Nephron (organoid): ENCODE data around the gene COL4A3.

Source experiments
- H3K27ac Mint-ChIP-seq, 3 experiments: 2 replicates each; pipeline ENCODE4 v1.8.0; 2020; ENCODE audit warnings: mixed read lengths in 3 of 3, mild to moderate bottlenecking in 2 of 3, moderate library complexity in 1 of 3
- H3K27me3 Mint-ChIP-seq: 2 replicates; pipeline ENCODE4 v1.8.0; 2021; ENCODE audit warnings: low read depth, mild to moderate bottlenecking, moderate library complexity, mixed read lengths
- H3K36me3 Mint-ChIP-seq: 2 replicates; pipeline ENCODE4 v1.8.0; 2020; ENCODE audit warnings: low read depth, mixed read lengths
- H3K4me1 Mint-ChIP-seq: 2 replicates; pipeline ENCODE4 v1.8.0; 2020; ENCODE audit warnings: mixed read lengths
- H3K4me3 Mint-ChIP-seq, 3 experiments: 2 replicates each; pipeline ENCODE4 v1.8.0; 2020; ENCODE audit warnings: mild to moderate bottlenecking in 3 of 3, mixed read lengths in 3 of 3, moderate library complexity in 2 of 3
- H3K9me3 Mint-ChIP-seq: 2 replicates; pipeline ENCODE4 v1.8.0; 2020; ENCODE audit warnings: mixed read lengths
- TF ChIP-seq, protein P1 (sequence below), 3 experiments: fragments of 200-600 bp; sonication (generic); IDR thresholded peaks; one replicate each; pipeline ENCODE4 v1.5.0; 2021; ENCODE audit warnings: antibody characterized with exemption in 3 of 3; ENCODE audit not compliant: unreplicated experiment in 3 of 3

The COL4A3 gene

DNA sequence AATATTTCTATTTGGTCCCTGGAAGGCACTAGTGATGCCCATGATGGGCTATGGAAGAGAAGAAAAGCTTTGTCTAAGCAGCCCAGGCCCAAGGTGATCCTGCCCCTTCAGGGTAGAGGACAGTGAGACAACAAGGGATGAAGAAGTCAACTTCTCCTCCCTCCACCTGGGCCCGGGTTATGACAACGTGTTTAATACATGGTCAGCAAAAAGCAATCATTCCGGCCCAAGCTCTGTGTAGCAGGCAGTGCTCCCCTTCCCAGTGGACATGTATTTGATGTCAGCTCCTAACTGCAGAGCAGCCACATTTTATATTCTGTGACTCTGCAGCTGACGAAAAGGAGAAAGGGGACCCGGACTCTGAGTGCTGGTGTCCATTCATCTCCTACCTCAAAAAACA is 93.4 kb downstream of the COL4A3 start:
- TF ChIP-seq, protein P1, sequence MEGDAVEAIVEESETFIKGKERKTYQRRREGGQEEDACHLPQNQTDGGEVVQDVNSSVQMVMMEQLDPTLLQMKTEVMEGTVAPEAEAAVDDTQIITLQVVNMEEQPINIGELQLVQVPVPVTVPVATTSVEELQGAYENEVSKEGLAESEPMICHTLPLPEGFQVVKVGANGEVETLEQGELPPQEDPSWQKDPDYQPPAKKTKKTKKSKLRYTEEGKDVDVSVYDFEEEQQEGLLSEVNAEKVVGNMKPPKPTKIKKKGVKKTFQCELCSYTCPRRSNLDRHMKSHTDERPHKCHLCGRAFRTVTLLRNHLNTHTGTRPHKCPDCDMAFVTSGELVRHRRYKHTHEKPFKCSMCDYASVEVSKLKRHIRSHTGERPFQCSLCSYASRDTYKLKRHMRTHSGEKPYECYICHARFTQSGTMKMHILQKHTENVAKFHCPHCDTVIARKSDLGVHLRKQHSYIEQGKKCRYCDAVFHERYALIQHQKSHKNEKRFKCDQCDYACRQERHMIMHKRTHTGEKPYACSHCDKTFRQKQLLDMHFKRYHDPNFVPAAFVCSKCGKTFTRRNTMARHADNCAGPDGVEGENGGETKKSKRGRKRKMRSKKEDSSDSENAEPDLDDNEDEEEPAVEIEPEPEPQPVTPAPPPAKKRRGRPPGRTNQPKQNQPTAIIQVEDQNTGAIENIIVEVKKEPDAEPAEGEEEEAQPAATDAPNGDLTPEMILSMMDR (IDR thresholded peaks at IDR 0.05; ENCODE audit: unreplicated experiment in 3 of 3) = no peak
- no peaks in the 10 kb centered on the region for H3K36me3 Mint-ChIP-seq
- H3K9me3 Mint-ChIP-seq = no peaks in the 10 kb centered on the region
- peaks cover under 1% of the 10 kb centered on the region for H3K4me1 Mint-ChIP-seq
- no peak overlapping the region for H3K4me3 Mint-ChIP-seq
- H3K27ac Mint-ChIP-seq = no peak overlapping the region
- H3K27me3 Mint-ChIP-seq = no peaks in the 10 kb centered on the region

- TF ChIP-seq, protein P1 (IDR thresholded peaks at IDR 0.05; ENCODE audit: unreplicated experiment in 3 of 3) = no peak
- Mint-ChIP-seq H3K4me3 (no peak overlapping the region), H3K4me1 (no peaks in the 10 kb centered on the region), H3K36me3 (no peaks in the 10 kb centered on the region), H3K27ac (no peak overlapping the region), H3K9me3 (no peaks in the 10 kb centered on the region), H3K27me3 (no peaks in the 10 kb centered on the region)
These were observed 95.6 kb downstream of the COL4A3 start for GRCh38 chr2:227260041-227260440.

GRCh38 chr2:227267410-227268115 is 103.1 kb downstream of the COL4A3 start:
- H3K4me1 Mint-ChIP-seq = no peaks in the 10 kb centered on the region
- no peaks in the 10 kb centered on the region for H3K9me3 Mint-ChIP-seq

GRCh38 chr2:227280895-227281294 is 116.5 kb downstream of the COL4A3 start:
- TF ChIP-seq, protein P1 (IDR thresholded peaks at IDR 0.05; ENCODE audit: unreplicated experiment in 3 of 3) = no peak
- H3K36me3 Mint-ChIP-seq = no peaks in the 10 kb centered on the region
- H3K4me1 Mint-ChIP-seq = no peaks in the 10 kb centered on the region
- H3K27ac Mint-ChIP-seq = no peak overlapping the region
- no peaks in the 10 kb centered on the region for H3K27me3 Mint-ChIP-seq
- no peaks in the 10 kb centered on the region for H3K9me3 Mint-ChIP-seq
- no peak overlapping the region for H3K4me3 Mint-ChIP-seq

More at GRCh38 chr2:227267410-227268115, 103.1 kb downstream of the COL4A3 start:
- no peaks in the 10 kb centered on the region for H3K36me3 Mint-ChIP-seq
- TF ChIP-seq, protein P1 (IDR thresholded peaks at IDR 0.05; ENCODE audit: unreplicated experiment in 3 of 3) = no peak
- no peak overlapping the region for H3K27ac Mint-ChIP-seq
- H3K27me3 Mint-ChIP-seq = no peaks in the 10 kb centered on the region
- H3K4me3 Mint-ChIP-seq = no peak overlapping the region

DNA sequence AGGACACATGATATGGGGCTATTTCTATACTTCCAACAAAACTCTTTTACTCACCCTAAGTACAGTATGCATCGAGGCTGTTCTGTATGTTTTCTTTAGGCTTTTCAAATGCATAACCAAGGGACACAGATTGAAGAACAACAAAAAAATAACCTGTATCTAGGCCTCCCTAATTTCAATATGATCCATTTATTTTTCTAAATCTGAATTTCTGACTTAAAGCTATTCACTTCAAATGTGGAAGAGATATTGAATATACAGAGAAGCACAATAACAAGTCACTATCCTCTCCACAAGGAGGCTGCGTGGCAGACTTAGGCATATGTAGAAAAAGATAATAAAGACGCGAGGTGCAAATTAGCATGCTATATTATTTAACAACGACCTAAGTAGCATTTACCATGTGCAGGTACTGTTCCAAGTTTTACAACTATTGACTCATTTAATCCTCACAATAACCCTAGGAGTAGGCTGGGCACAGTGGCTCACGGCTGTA is 121.4 kb downstream of the COL4A3 start:
- Mint-ChIP-seq H3K4me3 (no peak overlapping the region), H3K27ac (no peak overlapping the region), H3K9me3 (no peaks in the 10 kb centered on the region), H3K36me3 (no peaks in the 10 kb centered on the region), H3K4me1 (no peaks in the 10 kb centered on the region), H3K27me3 (no peaks in the 10 kb centered on the region)
- TF ChIP-seq, protein P1 (IDR thresholded peaks at IDR 0.05; ENCODE audit: unreplicated experiment in 3 of 3) = no peak

DNA sequence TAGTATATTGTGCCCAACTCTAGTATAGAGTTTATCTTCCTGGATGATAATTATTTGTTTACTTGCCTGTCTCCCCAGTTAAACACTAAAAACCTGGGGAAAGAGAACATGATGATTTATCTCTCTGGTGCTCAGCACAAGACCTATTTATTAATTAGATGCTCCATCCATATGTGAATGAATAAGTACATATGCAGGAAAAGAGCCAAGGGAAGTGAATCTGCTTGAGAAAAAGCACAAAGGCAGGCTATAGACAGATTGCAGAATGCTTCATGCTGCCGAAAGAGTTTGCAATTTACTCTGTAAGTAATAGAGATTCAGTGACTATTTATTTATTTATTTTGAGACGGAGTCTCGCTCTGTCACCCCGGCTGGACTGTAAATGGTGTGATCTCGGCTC is 123.3 kb downstream of the COL4A3 start:
- Mint-ChIP-seq H3K9me3 (no peaks in the 10 kb centered on the region), H3K27ac (no peak overlapping the region), H3K27me3 (no peaks in the 10 kb centered on the region), H3K36me3 (no peaks in the 10 kb centered on the region), H3K4me3 (no peak overlapping the region), H3K4me1 (no peaks in the 10 kb centered on the region)
- TF ChIP-seq, protein P1 (IDR thresholded peaks at IDR 0.05; ENCODE audit: unreplicated experiment in 3 of 3) = no peak
